Measurements from ENCODE around the gene CD58.

- TF ChIP-seq RARB (CRISPR knock-in tag; IDR thresholded peaks at IDR 0.05) (no peak), ZFP3 (CRISPR knock-in tag; IDR thresholded peaks at IDR 0.05) (0 out of 2 replicates have a peak, but pooled peaks have one; percentile 37), ZNF8 (CRISPR knock-in tag; IDR thresholded peaks at IDR 0.05) (no peak), ESRRG (CRISPR knock-in tag; IDR thresholded peaks at IDR 0.05) (no peak), TCF4 (CRISPR knock-in tag; IDR thresholded peaks at IDR 0.05; ENCODE audit: borderline replicate concordance) (no peak), OSR1 (CRISPR knock-in tag; IDR thresholded peaks at IDR 0.05) (no peak), TOX (CRISPR knock-in tag; IDR thresholded peaks at IDR 0.05; ENCODE audit: borderline replicate concordance) (no peak), ZNF70 (CRISPR knock-in tag; IDR thresholded peaks at IDR 0.05) (no peak), ZFP30 (CRISPR knock-in tag; IDR thresholded peaks at IDR 0.05) (no peak), TSHZ2 (CRISPR knock-in tag; IDR thresholded peaks at IDR 0.05) (no peak), CREB5 (CRISPR knock-in tag; IDR thresholded peaks at IDR 0.05; ENCODE audit: low read depth) (no peak), PATZ1 (CRISPR knock-in tag; IDR thresholded peaks at IDR 0.05; ENCODE audit: borderline replicate concordance) (no peak), POU6F1 (CRISPR knock-in tag; IDR thresholded peaks at IDR 0.05; ENCODE audit: borderline replicate concordance, low read depth) (no peak)
Observed at GRCh38 chr1:116556289-116557006, 14.4 kb downstream of the CD58 start.
